ENCODE data around the gene HLA-B.
"Not testable (repeated sequence)": the region's sequence is repeated elsewhere in the genome, so short reads cannot be mapped to it uniquely, and the experiment has no call there.

Gene HLA-B

GRCh38 chr6:31356946-31357466 is at the start of gene HLA-B:
HLA-B (minus strand) TSS chr6:31357179; CDS start chr6:31357158, 21 bp downstream.
- DNase-seq = peak; percentile 3

- DNase-seq = no peak
Observed at GRCh38 chr6:31405996-31406395, 49.0 kb upstream of the HLA-B start.

GRCh38 chr6:31404061-31404364 is 47.0 kb upstream of the HLA-B start:
- DNase-seq = not testable (repeated sequence)

- no peak for DNase-seq
Observed at GRCh38 chr6:31403283-31404060, 46.5 kb upstream of the HLA-B start, which contains the start of gene MICA. MICA (plus strand) TSS chr6:31403595; CDS start chr6:31403633, 38 bp downstream.

GRCh38 chr6:31402324-31403282 is 45.6 kb upstream of the HLA-B start:
- DNase-seq = no peak

GRCh38 chr6:31401403-31401802 is 44.4 kb upstream of the HLA-B start:
- DNase-seq = no peak

GRCh38 chr6:31400467-31401289 is 43.7 kb upstream of the HLA-B start:
- no peak for DNase-seq

- DNase-seq = peak; percentile 16
Observed at GRCh38 chr6:31399589-31400466, 42.8 kb upstream of the HLA-B start.

GRCh38 chr6:31397901-31398525 is 41.0 kb upstream of the HLA-B start:
- DNase-seq = no peak

GRCh38 chr6:31397153-31397499 is 40.1 kb upstream of the HLA-B start:
- DNase-seq = not testable (repeated sequence)

- peak; percentile 50 for DNase-seq
Observed at GRCh38 chr6:31396422-31397152, 39.6 kb upstream of the HLA-B start.

GRCh38 chr6:31395832-31396231 is 38.9 kb upstream of the HLA-B start:
- no peak for DNase-seq

GRCh38 chr6:31394381-31394780 is 37.4 kb upstream of the HLA-B start:
- DNase-seq = no peak

GRCh38 chr6:31393932-31394331 is 37.0 kb upstream of the HLA-B start:
- no peak for DNase-seq

- not testable (repeated sequence) for DNase-seq
Observed at GRCh38 chr6:31389802-31390132, 32.8 kb upstream of the HLA-B start.

- DNase-seq = not testable (repeated sequence)
Observed at GRCh38 chr6:31388916-31389801, 32.2 kb upstream of the HLA-B start.

GRCh38 chr6:31386977-31387376 is 30.0 kb upstream of the HLA-B start:
- no peak for DNase-seq

GRCh38 chr6:31386099-31386498 is 29.1 kb upstream of the HLA-B start:
- no peak for DNase-seq

- DNase-seq = no peak
Observed at GRCh38 chr6:31385041-31385440, 28.1 kb upstream of the HLA-B start.

GRCh38 chr6:31383149-31383548 is 26.2 kb upstream of the HLA-B start:
- no peak for DNase-seq

Data from NCI-H1694 (cell line).